T-helper 2 cell treated with Interferon-gamma antibody and Interleukin-4, amounts not matched to agents 5 μg/mL and 100 μg/mL, for 36 hours (primary cell): ENCODE measurements around the gene FGF1.

Experiments
- DNase-seq: peaks from one replicate; pipeline ENCODE4 v3.0.0; 2021; ENCODE audit warnings: low spot score
- H3K27ac Mint-ChIP-seq: one replicate; pipeline ENCODE4 v1.8.0; 2021; ENCODE audit warnings: mild to moderate bottlenecking, mixed read lengths
- H3K27me3 Mint-ChIP-seq: one replicate; pipeline ENCODE4 v1.8.0; 2021; ENCODE audit warnings: low read depth, mixed read lengths
- H3K36me3 Mint-ChIP-seq: one replicate; pipeline ENCODE4 v1.8.0; 2021; ENCODE audit warnings: low read depth, mixed read lengths
- H3K4me1 Mint-ChIP-seq: one replicate; pipeline ENCODE4 v1.8.0; 2021; ENCODE audit warnings: low read depth, mixed read lengths
- H3K4me3 Mint-ChIP-seq: one replicate; pipeline ENCODE4 v1.8.0; 2022; ENCODE audit warnings: mild to moderate bottlenecking, moderate library complexity, mixed read lengths
- H3K9me3 Mint-ChIP-seq: one replicate; pipeline ENCODE4 v1.8.0; 2021; ENCODE audit warnings: mixed read lengths

FGF1 gene

GRCh38 chr5:142544071-142544753 lies 141.7 kb downstream of the FGF1 start:
- Mint-ChIP-seq H3K4me1 (no peaks in the 10 kb centered on the region), H3K36me3 (no peaks in the 10 kb centered on the region), H3K9me3 (no peaks in the 10 kb centered on the region), H3K27ac (no peak overlapping the region), H3K27me3 (peaks cover 17% of the 10 kb centered on the region), H3K4me3 (no peak overlapping the region)
- no peak for DNase-seq

- H3K36me3 Mint-ChIP-seq: no peaks in the 10 kb centered on the region
- no peak for DNase-seq
- no peak overlapping the region for H3K27ac Mint-ChIP-seq
- H3K4me3 Mint-ChIP-seq: no peak overlapping the region
- H3K27me3 Mint-ChIP-seq: peaks cover 11% of the 10 kb centered on the region
- H3K9me3 Mint-ChIP-seq: no peaks in the 10 kb centered on the region
- no peaks in the 10 kb centered on the region for H3K4me1 Mint-ChIP-seq
Measured at GRCh38 chr5:142542906-142543305, 143.0 kb downstream of the FGF1 start.
